Kidney epithelial cell (primary cell): ENCODE data around the gene ANGPT4. TPM values are rescaled to one million over a fixed set of nuclear protein-coding genes. Genes with fewer than 3 reads are reported as not detected.

Experiments used
- DNase-seq: peaks from one replicate; pipeline ENCODE4 v3.0.0-alpha.2; 2010; ENCODE audit warnings: low read depth
- H3K27me3 ChIP-seq: 2 replicates; pipeline ENCODE4 v1.6.0; 2011; ENCODE audit warnings: low read length; ENCODE audit not compliant: control insufficient read depth, insufficient read depth
- H3K36me3 ChIP-seq: 2 replicates; pipeline ENCODE4 v1.5.1; 2011; ENCODE audit warnings: low read length; ENCODE audit not compliant: control insufficient read depth, insufficient read depth
- H3K4me3 ChIP-seq: 2 replicates; pipeline ENCODE4 v1.5.1; 2011; ENCODE audit warnings: low read depth, mild to moderate bottlenecking, control low read depth, low read length
- CTCF ChIP-seq: IDR thresholded peaks from 2 replicates; pipeline ENCODE4 v1.5.1; 2011; ENCODE audit warnings: mild to moderate bottlenecking, moderate library complexity, low read length, control low read depth, inconsistent platforms; ENCODE audit not compliant: insufficient read depth, poor library complexity, severe bottlenecking
- total RNA-seq: library from RNA; depleted of rRNA; stranded (reverse); fragments of >200 nt; gene quantifications from 2 replicates; pipeline ENCODE4 v1.2.3, GENCODE V29; 2015

The ANGPT4 gene
- total RNA-seq, 1 donor from 2014 or later, result not detected

DNA sequence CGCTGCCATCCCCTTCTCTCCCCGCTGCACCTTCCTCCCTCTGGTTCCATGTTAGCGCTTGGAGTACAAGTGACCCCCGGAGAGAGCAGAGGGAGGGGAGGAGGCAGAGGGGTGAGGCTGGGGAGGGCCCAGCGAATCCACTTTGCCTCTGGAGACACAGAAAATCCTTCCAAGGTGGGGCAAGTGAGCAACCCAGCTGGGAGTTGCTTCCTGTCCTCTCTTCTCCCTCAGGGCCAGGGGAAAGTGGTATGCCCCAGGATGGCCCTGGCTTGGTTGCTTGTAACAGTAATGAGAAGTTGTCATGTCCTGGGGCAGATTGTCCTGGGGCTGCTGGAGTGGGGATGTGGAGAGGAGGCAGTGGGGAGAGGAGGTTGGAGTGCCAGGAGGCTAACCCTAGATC lies 691 bp upstream of the ANGPT4 start:
- TF ChIP-seq CTCF, result no peak
- no peak for DNase-seq
- Histone ChIP-seq H3K27me3 (peaks cover 14% of the 10 kb centered on the region), H3K36me3 (no peaks in the 10 kb centered on the region), H3K4me3 (no peak overlapping the region)

- Histone ChIP-seq H3K36me3 (no peaks in the 10 kb centered on the region), H3K27me3 (peaks cover 15% of the 10 kb centered on the region), H3K4me3 (no peak overlapping the region)
- TF ChIP-seq CTCF, result no peak
- DNase-seq, result no peak
These were observed 1.2 kb downstream of the ANGPT4 start for GRCh38 chr20:914727-915498.

DNA sequence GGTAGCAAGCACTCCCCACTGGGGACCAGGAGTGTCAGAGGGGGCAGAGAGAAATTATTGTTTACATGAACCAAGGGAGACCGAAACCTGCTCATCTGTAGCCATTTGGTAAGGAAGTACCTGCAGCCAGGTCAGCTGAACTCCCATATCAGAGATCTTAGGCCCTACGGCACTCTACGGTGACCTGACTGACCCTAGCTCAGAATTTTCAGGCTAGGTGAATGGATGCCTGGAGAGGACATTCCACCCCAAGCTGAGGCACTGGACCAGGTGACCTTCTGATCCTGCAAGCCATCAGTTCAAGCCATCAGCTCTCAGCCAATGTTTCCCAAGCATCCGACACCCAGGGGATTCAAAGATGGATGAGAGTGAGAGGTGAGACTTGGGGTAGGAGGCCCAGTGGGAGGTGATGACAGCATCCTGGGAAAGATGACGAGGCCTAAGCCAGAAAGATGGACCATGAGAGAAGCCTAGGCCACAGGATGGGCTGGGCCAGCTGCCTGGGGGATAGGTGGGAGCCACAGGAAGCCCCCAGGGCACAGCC lies 2.8 kb downstream of the ANGPT4 start:
- Histone ChIP-seq H3K27me3 (peaks cover 15% of the 10 kb centered on the region), H3K4me3 (no peak overlapping the region), H3K36me3 (no peaks in the 10 kb centered on the region)
- DNase-seq, result no peak
- TF ChIP-seq CTCF, result no peak

GRCh38 chr20:911882-912600 lies 4.1 kb downstream of the ANGPT4 start:
- no peak for TF ChIP-seq CTCF
- no peak overlapping the region for H3K4me3 ChIP-seq
- H3K27me3 ChIP-seq, result peaks cover 15% of the 10 kb centered on the region
- DNase-seq, result no peak
- H3K36me3 ChIP-seq, result no peaks in the 10 kb centered on the region

GRCh38 chr20:910870-911770 lies 5.0 kb downstream of the ANGPT4 start:
- DNase-seq, result no peak
- Histone ChIP-seq H3K36me3 (no peaks in the 10 kb centered on the region), H3K27me3 (peaks cover 12% of the 10 kb centered on the region), H3K4me3 (no peak overlapping the region)
- TF ChIP-seq CTCF, result no peak
